Stomach (tissue), 9 donors: ENCODE results near the gene TOX2. TPM values are rescaled to one million over a fixed set of nuclear protein-coding genes. Genes with fewer than 3 reads are reported as not detected.

Experiments used
- DNase-seq, 2 donors: peaks; one replicate each; pipeline versions ENCODE4 v3.0.0 to v3.0.0-alpha.2; 2013 to 2019
- H3K27ac ChIP-seq, 5 donors: fragments of 200-600 bp in 4 of 5; sonication (generic) in 4 of 5; one replicate each; pipeline ENCODE4 v1.5.1; 2013 to 2019; ENCODE audit warnings: mild to moderate bottlenecking in 1 of 5, moderate library complexity in 1 of 5
- H3K27me3 ChIP-seq, 3 donors: fragments of 200-600 bp; sonication (generic); one replicate each; pipeline ENCODE4 v1.5.1; 2017 to 2019; ENCODE audit warnings: mixed run types in 1 of 3
- H3K36me3 ChIP-seq, 4 donors: fragments of 200-600 bp; sonication (generic); 1 replicate in 3 of 4; 2 replicates in 1 of 4; pipeline ENCODE4 v1.5.1; 2016 to 2019
- H3K4me1 ChIP-seq, 4 donors: fragments of 200-600 bp; sonication (generic); one replicate each; pipeline ENCODE4 v1.5.1; 2016 to 2019
- H3K4me3 ChIP-seq, 4 donors: fragments of 200-600 bp; sonication (generic) in 3 of 4; one replicate each; pipeline ENCODE4 v1.5.1; 2016 to 2019; ENCODE audit warnings: mild to moderate bottlenecking in 1 of 4
- H3K9me3 ChIP-seq, 4 donors: fragments of 200-600 bp; sonication (generic); one replicate each; pipeline ENCODE4 v1.5.1; 2016 to 2019
- CTCF ChIP-seq, 7 experiments: fragments of 450-650 bp in 4 of 7; fragments of 200-600 bp in 3 of 7; sonication (generic) in 3 of 7; IDR thresholded peaks; one replicate each; pipeline ENCODE4 v1.5.1; 2016 to 2019; ENCODE audit warnings: antibody characterized with exemption in 7 of 7, control low read depth in 2 of 7, mild to moderate bottlenecking in 1 of 7
- EP300 ChIP-seq: sonication (generic); formaldehyde crosslinking; IDR thresholded peaks from one replicate; pipeline ENCODE4 v1.6.1; 2017; ENCODE audit warnings: antibody characterized with exemption
- POLR2A ChIP-seq, 4 donors: fragments of 450-650 bp; IDR thresholded peaks; one replicate each; pipeline ENCODE4 v1.6.1; 2016; ENCODE audit warnings: antibody characterized with exemption in 4 of 4, control low read depth in 2 of 4, mild to moderate bottlenecking in 1 of 4, moderate library complexity in 1 of 4
- POLR2AphosphoS5 ChIP-seq, 3 donors: sonication (generic); formaldehyde crosslinking; IDR thresholded peaks; one replicate each; pipeline ENCODE4 v1.6.1; 2016; ENCODE audit warnings: antibody characterized with exemption in 3 of 3
- WGBS, 5 donors: extraction: QIAGEN DNeasy Blood & Tissue Kit in 3 of 5; methylation state at CpG; one replicate each; pipeline versions ENCODE4 v1.1.5 to v1.1.7; 2013 to 2018; 5-methylcytosine and 5-hydroxymethylcytosine counted together
- intact Hi-C: fragments of 100-400 bp; cut with DNase I; formaldehyde crosslinking; loops from one replicate; pipeline ENCODE4 v1.15.1; 2023; ENCODE audit warnings: low total_unique reads
- polyA plus RNA-seq, 3 donors: library from polyadenylated mRNA; stranded (reverse); fragments of 200-250 nt; gene quantifications; one replicate each; pipeline ENCODE4 v1.2.3, GENCODE V29; 2013
- total RNA-seq, 5 donors: library from RNA; depleted of rRNA; stranded (reverse); fragments of >200 nt; gene quantifications; one replicate each; pipeline versions ENCODE4 v1.1.0 to v1.2.3, GENCODE V29; 2014 to 2016
- donor health status: healthy with polysubstance abuse.
- donor health status: Bipolar disorder and iron deficiency.
- donor health status: healthy.

TOX2 gene
- total and polyA plus RNA-seq, 8 donors = 0.87 to 20.2 (median 7.0) TPM; not detected in 1

GRCh38 chr20:43916073-43916880 lies 1.6 kb downstream of the TOX2 start:
- no peaks in the 10 kb centered on the region for H3K36me3 ChIP-seq
- peak in 1 of 2 donors; percentile 32 for DNase-seq
- H3K27ac ChIP-seq = peak overlapping the region; percentile 9 to 74 (median 66)
- H3K9me3 ChIP-seq = peaks cover 0 to 27% (median 18%) of the 10 kb centered on the region in 4 donors
- 7 to 22% (median 11%) methylated on average over 11 to 50 of the region's 50 CpGs for WGBS, 5 donors
- peaks cover 15 to 21% (median 19%) of the 10 kb centered on the region in 4 donors for H3K4me1 ChIP-seq
- TF ChIP-seq CTCF (IDR thresholded peaks at IDR 0.05) (no peak), POLR2A (IDR thresholded peaks at IDR 0.05) (no peak), EP300 (no peak), POLR2AphosphoS5 (IDR thresholded peaks at IDR 0.05) (no peak)
- H3K27me3 ChIP-seq = peaks cover 6 to 70% (median 36%) of the 10 kb centered on the region in 3 donors
- intact Hi-C loops = no loop called here
- H3K4me3 ChIP-seq = peak overlapping the region; percentile 44 to 57 (median 52)

GRCh38 chr20:43916881-43917371 lies 2.3 kb downstream of the TOX2 start:
- 20 to 51% (median 36%) methylated on average over 4 to 9 of the region's 9 CpGs for WGBS, 5 donors
- intact Hi-C loops = no loop called here
- no peak for DNase-seq
- H3K27ac ChIP-seq = no peak overlapping the region
- H3K27me3 ChIP-seq = peaks cover 6 to 70% (median 36%) of the 10 kb centered on the region in 3 donors
- TF ChIP-seq POLR2A (IDR thresholded peaks at IDR 0.05) (no peak), POLR2AphosphoS5 (IDR thresholded peaks at IDR 0.05) (no peak), EP300 (no peak), CTCF (IDR thresholded peaks at IDR 0.05) (no peak)
- peaks cover 0 to 22% (median 15%) of the 10 kb centered on the region in 4 donors for H3K9me3 ChIP-seq
- H3K36me3 ChIP-seq = no peaks in the 10 kb centered on the region
- peaks cover 15 to 21% (median 19%) of the 10 kb centered on the region in 4 donors for H3K4me1 ChIP-seq
- peak overlapping the region in 3 of 4 donors; percentile 52 to 57 (median 53) for H3K4me3 ChIP-seq

- no peaks in the 10 kb centered on the region for H3K36me3 ChIP-seq
- TF ChIP-seq CTCF (IDR thresholded peaks at IDR 0.05) (no peak), POLR2A (IDR thresholded peaks at IDR 0.05) (no peak)
- no peak overlapping the region for H3K27ac ChIP-seq
- H3K4me1 ChIP-seq = peaks cover 15 to 21% (median 19%) of the 10 kb centered on the region in 4 donors
- peaks cover 0 to 18% (median 11%) of the 10 kb centered on the region in 4 donors for H3K9me3 ChIP-seq
- DNase-seq = no peak
- WGBS, 5 donors = 78 to 87% (median 82%) methylated on average over 9 of the region's 9 CpGs
- peak overlapping the region in 2 of 4 donors; percentile 53 to 57 for H3K4me3 ChIP-seq
- intact Hi-C loops = no loop called here
- H3K27me3 ChIP-seq = peaks cover 6 to 68% (median 36%) of the 10 kb centered on the region in 3 donors
These were observed 2.7 kb downstream of the TOX2 start for GRCh38 chr20:43917380-43917779.

GRCh38 chr20:43919686-43920403 lies 5.2 kb downstream of the TOX2 start:
- no peak overlapping the region for H3K27ac ChIP-seq
- H3K4me3 ChIP-seq = no peak overlapping the region
- H3K27me3 ChIP-seq = peaks cover 6 to 67% (median 24%) of the 10 kb centered on the region in 3 donors
- peaks cover 11 to 16% (median 14%) of the 10 kb centered on the region in 4 donors for H3K4me1 ChIP-seq
- no peaks in the 10 kb centered on the region for H3K36me3 ChIP-seq
- H3K9me3 ChIP-seq = no peaks in the 10 kb centered on the region
- intact Hi-C loops = no loop called here
- no peak for DNase-seq
- no peak for TF ChIP-seq POLR2AphosphoS5 (IDR thresholded peaks at IDR 0.05)
- TF ChIP-seq POLR2A (IDR thresholded peaks at IDR 0.05) = no peak
- no peak for TF ChIP-seq EP300
- no peak for TF ChIP-seq CTCF (IDR thresholded peaks at IDR 0.05)
- 78 to 96% (median 82%) methylated on average over 6 of the region's 6 CpGs for WGBS, 5 donors
